Stimulated activated CD4-positive, alpha-beta T cell treated with anti-CD3 and anti-CD28 coated beads, Interleukin-2, amount 100 ng/mL, for 48 hours (primary cell): ENCODE measurements around the gene SHTN1.

Experiments used
- DNase-seq, 2 donors: peaks; one replicate each; pipeline ENCODE4 v3.0.0-alpha.2; 2020

SHTN1 gene

DNA sequence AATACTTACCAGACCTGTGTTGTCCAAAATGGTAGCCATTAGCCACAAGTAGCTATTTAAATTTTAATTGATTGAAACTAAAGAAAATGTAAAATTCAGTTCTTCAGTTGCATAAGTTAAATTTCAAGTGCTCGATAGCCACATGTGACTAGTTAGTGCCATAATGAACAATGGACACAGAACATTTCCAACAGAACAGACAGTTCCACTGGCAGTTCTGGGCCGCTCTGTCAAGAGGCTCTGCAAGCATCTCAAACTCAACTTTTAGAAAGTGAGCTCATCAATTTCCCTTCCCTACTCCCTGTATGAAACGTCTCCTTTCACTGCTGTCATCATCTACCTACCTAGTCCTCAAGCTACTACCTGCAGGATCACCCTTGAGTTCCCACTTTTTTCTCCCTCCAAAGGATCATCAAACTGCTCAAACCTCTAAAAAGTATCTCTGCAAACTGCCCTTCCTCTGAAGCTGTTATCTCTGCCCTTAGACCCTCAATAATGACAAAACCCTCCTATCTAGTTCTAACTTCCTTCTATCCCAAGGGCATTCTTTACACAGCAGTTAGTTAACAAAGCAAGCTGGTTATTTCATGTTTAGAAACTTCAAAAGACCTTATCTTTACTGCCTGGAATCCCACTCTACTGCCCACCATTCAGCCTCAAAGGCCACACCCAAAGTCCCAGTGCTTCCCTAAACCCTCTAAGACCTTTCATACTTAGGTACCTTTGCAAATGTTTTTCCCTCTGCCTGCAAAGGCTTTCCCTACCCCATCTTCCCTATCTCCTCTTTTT, 20.6 kb downstream of the SHTN1 start:
- no peak for DNase-seq

DNA sequence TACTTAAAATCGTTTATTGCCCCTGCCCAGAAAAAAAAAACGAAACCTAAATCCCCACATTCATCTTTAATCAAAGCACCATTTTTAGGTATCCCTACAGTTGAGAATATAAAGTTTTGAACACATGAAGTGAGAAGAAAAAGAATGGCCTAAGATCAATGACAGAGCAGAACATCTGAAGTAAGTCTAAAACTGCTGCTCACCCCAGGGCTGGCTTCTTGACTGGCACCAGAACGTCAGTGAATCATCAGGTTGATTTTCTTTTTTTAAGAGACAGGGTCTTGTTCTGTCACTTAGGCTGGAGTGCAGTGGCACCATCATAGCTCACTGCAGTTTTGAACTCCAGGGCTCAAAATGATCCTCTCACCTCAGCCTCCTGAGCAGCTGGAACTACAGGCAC, 24.9 kb downstream of the SHTN1 start:
- DNase-seq, result no peak

DNA sequence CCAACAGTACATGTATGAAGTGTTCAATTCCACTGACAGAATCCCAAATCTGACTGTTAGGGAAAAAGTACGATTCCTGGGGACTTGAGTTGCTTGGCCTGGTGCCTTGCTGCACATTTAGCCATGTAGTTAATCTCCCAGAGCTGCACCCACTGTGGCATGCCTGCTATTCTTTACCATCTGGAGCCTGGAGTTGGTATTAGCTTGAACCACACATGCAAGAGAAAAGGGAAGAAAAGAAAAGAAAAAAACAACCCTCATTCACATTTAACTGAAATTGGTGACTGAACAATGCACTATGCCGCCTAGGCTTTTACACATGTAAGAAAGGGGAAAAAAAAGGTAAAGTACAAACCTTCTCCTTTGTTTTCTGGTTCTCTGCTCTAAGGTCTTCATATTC, 26.1 kb downstream of the SHTN1 start:
- DNase-seq, result no peak

DNA sequence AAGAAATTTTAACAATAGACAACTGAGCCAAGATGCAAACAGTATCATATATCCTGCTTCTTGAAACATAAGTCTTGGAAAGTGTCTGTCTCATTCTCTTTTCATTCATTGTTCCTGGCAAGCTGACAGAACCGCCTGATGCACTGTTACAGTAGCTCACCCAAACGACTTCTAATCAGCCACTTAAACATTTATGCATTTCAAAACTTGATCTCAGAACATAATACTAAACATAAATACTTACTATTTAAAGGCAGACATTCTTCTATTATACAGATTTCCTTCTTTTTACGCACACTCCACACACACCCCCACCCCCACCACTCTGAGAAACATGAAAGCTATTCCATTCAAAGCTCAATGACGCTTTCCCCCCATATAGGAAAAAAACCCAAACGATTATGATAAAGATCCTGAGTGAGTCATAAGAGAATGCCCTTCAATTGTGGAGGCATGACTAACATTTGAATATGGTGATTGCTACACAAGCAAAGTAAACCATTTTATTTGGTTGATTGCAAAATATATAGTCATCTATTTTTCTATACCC, 30.5 kb downstream of the SHTN1 start:
- DNase-seq, result no peak

DNA sequence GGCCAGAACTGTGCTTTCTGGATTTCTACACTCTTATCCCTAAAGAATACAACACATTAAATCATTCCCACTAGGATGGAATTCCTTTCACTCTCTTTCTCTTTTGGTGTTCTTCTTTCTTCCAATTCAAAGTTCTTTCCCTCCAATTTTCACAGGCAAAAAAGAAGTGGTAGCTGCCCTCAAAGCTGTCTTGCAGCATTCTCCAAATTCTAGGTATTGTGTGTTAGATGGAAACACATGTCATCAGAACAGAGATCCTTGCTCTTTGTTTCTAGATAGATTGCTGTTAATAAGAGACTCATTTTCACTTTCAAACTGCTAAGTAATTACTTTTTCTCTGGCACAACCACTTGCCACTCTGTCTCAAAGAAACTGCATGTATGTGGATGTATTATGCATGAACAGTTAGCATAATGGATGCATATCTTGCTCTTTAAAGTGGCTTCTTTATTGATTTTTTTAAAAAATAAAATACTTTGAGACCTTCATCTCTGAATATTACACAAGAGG, 31.0 kb downstream of the SHTN1 start:
- no peak for DNase-seq

DNA sequence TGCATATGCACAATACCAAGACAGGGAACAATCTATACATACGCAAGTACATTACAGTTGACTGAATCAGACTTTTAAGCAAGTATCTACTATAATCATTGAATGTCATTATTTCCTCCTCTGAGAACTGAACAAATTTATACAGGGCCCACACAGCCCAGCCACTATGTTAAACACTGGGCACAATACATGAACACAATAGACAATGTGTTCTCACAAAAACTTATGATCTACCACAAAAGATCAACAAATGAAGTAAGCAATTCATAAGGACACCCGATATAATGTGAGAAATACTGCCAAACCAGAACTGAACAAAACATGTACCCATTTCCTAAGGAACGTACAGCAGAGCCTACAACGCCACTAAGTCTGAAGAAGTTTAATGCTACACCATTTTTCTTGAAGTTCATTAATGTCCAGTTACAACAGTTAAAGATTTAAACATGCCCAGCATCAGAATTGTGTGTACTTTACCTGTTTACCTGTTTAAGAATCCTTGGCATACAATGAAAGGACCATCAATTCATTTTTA, 31.5 kb downstream of the SHTN1 start:
- DNase-seq, result no peak

DNA sequence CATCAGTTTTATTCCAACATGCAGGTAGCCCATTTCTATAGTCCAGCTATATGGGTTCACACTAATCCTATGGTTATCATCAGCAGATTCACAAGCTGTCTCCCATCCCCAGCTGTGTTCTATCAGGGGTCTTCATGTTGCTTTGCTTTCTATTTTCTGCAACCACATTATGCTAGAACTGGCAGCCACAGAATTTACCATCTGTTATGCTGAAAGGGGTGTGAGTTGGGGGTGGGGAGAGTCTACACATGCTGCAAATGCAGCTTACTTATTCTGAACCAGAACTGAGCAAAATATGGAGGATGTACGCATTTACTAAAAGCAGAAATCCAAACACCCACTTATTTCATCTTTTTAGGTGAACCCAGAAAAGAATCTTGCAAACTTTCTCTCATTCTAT, 32.9 kb downstream of the SHTN1 start:
- no peak for DNase-seq

DNA sequence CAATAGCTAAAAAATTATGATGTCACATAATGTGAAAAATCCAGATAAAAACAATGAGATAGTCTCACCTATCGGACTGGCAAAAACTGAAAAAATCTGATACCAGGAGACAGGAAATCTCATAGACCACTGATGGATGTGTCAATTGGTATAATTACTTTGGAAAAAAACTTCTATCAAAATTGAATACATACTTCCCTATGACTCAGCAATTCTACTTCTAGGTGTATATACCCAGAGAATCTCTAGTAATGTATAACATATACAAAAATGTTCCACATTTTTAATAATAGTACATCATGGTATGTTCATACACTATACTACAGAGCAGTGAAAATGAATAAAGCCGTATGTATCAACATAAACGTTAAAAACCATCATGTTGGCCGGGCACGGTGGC, 34.9 kb downstream of the SHTN1 start:
- DNase-seq, result no peak

DNA sequence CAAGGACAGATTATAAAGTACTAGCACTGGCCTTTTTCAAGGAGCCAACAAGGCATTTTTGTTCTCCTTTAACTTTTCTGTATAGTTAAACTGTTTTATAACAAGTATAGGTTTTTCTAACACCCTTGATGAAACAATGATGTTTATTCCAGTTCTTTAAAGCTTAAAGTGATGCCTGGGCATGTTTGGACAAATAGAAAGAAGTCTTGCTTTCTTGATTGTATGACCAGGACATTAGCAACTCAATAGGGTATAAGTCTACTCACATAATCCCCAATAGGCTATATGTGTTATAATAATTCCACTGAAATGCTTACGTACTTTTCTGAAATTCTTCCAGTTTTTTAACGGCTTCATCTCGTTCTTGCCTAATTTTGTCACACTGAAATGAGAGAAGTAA, 36.7 kb downstream of the SHTN1 start:
- DNase-seq, result no peak

DNA sequence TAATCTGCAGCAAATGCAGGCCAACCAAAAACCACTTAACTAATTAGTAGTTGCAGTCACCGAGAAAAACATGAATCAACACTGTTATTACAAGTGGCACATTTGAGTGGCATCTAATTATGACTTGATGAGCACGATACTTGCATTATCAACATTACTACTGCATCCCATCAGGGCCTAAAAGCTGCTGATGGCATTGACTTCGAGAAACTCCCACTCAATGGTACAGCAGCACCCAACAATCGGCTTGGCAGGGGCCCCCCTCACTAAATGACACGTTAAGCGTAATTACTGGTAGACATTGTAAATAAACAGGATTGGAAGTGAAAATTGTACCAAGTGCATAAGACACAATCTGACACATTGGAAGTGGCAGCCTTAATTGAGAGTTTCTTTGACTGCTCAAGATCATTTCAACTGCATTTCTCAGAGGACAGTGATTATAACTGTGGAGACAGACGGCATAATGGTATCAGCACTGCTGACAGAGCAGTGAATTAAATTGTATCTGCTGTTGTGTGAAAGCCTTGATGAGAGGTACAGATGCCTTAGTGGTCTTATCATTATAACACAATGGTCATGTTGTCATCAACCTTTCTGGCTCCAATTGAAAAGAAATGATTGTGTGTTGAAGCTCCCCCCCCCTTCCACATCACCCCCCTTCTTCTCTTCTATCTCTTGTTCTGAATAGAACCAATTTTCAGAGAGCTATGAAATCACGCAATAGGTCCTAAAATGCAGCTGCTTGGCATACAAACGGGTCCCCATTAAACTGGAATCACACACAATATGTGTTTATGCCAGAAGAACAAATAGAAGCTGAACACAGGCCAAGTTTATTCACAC, 43.4 kb downstream of the SHTN1 start:
- DNase-seq, result no peak

DNA sequence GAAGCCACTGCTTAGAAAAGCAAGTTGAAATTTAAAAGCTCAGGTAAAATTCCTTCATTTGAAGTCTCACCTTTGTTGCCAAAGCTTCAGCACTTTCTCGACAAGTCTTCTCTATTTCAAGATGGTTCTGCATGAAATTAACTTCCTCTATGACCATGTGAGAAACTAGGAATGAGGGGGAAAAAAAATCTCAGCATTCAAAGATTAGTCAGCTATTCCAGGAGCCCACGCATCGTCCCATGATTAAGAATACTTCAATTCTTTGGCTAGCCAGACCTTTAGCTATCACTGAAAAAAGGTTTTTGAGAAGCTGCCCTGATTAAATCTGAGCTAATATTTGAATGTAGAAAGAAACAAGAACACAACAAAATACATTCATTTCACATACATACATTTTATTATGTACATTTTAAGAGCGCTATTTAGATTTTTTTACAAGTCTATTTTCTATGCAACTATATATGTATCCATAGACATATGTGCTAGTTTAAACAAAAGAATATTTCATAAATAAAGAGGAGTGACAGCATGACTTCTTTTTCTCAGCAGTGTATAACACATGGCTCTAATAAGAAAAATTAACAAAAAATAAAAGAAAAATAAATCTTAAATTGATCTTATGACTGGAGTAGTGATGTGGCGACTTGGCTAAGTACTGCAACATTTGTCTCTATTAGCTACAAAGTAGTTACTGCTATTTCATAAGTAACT, 44.8 kb downstream of the SHTN1 start:
- no peak for DNase-seq

DNA sequence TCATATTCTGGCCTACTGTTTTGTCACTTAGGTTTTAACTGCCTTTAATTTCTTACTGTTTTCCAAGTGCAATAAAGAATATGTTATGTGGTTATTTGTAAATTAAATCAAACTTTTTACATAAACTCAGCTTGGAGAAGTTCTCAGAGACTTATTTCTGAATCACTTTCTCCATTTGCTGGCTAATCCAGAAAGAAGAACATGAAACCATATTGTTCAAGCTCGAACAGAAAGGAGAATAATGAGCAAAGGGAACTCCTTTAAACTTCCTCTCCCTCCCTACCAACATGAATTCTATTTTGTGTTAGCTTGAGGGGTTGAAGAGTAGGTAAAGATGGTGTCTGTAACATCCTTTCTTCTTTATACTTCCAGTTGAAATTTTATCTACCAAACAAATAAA, 52.3 kb downstream of the SHTN1 start:
- no peak for DNase-seq

DNA sequence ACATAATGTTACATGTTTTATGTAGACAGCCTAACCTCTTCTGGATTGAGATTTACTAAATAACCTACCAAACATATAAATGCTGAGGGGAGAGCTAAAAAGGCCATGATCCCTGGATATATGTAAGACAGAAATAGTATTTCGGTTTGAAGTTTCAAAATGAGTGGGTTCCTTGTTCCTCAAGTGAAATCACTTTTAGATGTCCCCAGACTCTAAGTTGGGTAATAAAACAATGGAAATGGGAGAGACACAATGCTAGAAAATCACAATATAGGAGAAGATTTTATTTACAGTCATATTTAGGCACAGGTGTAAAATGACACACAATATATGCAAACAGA, 56.5 kb downstream of the SHTN1 start:
- DNase-seq, result no peak

DNA sequence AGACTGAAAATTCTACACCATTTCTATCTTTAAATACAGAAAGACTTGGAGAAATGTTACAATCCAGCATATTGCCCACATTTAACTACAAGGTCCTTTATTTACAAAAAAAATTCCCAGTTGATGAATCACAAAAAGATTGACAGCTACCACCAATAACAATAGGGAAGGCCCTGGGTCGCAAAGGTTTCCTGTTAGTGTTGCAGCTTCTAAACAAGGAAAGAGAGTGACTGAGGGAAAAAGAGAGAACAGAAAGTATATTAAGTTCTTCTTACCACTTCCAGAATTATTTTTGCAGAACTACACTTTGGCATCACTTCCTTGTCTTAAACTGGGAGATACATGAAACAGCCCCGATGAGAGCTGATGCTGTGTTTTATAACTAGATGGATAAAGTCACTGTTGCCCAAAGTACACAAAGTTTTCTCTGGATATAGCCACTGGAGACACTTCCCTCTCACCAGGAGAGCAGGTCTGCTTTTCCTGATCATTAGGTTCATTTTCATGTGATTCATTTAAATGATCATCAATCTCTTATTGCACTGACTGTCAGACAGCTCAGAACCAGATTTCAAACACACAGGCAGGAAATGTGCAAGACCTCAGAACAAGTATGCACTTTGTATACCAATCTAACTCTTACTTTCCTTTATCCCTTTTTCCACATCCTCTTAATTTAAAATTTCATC, 57.0 kb downstream of the SHTN1 start:
- DNase-seq, result no peak

DNA sequence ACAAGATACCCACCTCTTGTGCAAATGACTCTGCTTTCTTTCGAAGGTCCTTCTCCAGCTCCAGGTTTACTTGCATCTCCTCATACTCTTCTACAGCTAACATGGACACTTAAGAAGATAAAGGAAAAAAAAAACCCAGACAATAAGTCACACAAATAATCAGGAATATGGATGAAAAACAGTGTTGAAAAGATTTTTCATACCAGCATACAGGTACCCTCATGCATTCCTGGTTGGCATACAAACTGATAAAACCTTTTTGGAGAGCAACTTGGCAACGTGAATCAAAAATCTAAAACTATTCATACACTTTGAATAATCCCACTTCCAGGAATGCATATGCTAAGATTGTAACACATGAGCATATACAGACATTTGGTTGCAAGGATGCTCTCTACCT, 60.1 kb downstream of the SHTN1 start:
- DNase-seq, result no peak

DNA sequence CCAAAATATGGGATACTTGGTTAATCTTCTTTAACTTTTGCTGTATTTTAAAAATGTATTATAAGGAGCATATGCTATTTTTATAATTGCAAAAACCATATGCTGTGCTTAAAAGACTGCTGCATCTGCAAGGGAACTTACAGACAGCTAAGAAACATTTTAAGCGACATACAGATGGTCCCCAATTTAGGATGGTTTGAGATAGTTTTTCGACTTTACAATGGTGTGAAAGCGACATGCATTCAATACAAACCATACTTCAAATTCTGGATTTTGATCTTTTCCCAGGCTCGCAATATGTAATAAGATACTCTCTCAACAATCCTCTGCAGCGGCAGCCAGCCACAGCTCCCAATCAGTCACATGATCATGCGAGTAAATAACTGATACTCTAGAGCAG, 73.2 kb downstream of the SHTN1 start:
- DNase-seq, result no peak

DNA sequence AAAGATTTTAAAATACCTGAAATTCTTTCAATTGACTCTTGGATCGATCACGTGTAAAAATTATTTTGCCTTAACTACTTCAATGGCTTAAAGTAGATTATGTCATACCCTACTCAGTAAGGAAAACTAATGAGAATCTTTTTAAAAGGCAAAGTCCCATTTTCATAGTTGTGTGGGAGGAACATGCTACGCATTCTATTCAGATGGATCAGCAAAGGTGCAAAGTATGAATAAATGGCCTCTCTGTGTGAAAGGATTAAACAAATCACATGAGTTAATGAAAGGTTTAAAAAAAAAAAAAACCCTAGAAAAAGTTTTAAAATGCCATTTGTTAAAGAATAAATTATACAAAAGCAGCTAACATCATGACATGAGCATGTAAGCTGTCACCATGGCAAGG, 78.6 kb downstream of the SHTN1 start:
- DNase-seq, result no peak

DNA sequence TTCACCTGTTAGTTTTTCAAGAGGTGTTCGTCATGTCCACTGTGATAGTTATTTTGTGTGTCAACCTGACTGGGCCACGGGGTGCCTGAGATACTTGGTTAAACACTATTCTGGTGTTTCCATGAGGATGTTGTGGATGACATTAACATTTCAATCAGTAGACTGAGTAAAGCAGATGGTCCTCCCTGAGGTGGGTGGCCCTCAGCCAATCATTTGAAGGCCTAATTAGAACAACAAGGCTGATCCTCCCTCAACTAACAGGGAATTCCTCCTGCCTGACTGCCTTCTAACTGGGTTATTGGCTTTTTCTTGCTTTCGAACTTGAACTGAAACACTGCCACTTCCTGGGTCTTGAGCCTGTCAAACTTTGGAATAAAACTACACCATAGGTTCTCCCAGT, 79.9 kb downstream of the SHTN1 start:
- no peak for DNase-seq

DNA sequence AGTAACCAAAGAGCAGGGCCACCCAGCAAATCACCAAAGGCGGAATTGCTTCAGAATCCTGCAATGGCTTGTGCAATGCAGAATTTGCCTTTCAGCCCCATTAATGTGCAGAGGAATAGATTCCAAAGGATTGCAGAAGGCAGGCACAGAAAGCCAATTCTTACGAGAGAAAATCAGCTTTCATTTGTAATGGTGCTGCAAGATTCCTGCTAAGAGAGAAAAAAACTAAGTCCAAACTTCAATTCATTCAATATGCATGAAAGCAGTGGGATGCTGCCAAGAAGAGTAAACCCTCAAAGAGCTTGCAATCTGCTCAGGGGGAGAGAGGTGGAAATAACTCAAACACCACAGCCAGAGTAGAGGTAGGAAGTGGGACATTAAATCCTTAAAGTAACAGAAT, 85.3 kb downstream of the SHTN1 start:
- DNase-seq, result no peak

DNA sequence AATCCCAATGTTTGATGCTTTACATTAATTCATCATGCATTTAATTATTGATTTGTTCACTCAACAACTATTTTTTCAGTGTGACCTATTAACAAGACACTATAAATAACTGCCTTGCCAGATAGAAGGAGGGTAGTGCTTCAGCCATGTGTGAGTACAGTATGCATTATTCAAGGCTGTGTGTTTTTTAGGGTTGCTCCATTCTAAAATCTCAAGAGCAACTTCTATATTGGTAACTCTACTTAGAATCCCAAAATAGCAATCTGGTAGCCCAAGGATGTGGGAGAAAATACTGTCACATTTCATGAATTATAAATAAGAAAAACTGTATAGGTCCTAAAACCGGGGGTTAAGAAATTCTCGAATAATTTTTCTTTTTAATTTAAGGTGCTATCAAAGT, 85.8 kb downstream of the SHTN1 start:
- no peak for DNase-seq

DNA sequence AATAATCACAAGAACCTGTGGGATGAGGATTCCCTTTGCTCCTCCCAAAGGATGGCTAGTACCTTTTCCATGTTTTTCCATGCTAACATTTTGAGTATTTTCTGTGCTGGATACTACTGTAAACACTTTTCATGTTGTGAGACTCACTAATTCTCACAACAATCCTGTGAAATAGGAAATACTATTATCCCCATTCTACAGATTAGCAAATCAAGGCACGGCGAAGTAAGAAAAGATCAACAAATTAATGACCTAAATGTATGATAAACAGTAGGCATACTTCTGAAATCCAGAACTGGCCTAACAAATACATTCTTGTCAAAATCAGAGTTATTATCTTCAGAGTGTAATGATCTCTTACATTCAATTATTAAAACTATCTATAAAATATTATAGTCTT, 86.4 kb downstream of the SHTN1 start:
- DNase-seq, result no peak

DNA sequence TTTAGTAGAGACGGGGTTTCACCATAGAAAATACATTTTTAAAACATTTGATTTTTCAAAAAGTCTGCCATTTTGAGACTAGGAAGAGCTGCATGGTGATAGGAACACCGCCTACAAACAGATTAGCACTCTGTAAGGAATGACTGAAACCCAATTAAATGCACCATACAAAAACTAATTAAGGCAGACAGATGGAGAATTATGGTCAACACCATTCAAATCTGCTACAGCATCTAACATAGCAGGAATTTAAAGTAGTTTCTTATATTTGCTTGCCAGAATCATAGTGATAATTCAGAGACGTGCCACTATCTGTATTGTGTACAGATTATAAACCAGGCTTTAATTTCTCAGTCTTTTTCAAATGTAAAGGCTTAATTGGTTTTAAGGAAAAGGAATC, 87.5 kb downstream of the SHTN1 start:
- no peak for DNase-seq

DNA sequence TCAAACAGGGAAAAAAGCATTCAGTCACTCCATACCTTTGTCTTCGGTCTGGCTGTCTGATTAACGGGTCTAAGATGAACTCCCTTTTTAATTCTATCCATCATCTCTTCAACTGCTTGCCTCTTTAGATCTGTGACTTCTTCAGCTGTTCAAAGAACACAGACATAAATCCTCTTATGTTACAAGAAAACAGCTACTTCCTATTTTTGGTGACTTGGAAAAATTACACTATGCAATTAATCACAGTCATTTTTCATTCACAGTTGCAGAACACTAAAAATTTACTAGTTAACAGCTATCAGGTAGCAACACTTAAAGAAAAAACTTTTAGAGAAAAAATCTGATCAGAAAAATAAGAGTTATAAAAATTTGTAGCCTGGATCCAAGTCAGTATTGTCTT, 89.6 kb downstream of the SHTN1 start:
- DNase-seq, result no peak
